Renal cortical epithelial cell (primary cell): ENCODE results near the gene GPER1. TPM values are rescaled to one million over a fixed set of nuclear protein-coding genes. Genes with fewer than 3 reads are reported as not detected.

ENCODE experiments used
- DNase-seq: peaks from one replicate; pipeline ENCODE4 v3.0.0-alpha.2; 2011; ENCODE audit warnings: low read depth
- total RNA-seq: library from RNA; depleted of rRNA; stranded (reverse); fragments of >200 nt; gene quantifications from 2 replicates; pipeline ENCODE4 v1.2.3, GENCODE V29; 2014

GPER1 gene
- total RNA-seq, 1 donor from 2014 or later, result 1.6 TPM

DNA sequence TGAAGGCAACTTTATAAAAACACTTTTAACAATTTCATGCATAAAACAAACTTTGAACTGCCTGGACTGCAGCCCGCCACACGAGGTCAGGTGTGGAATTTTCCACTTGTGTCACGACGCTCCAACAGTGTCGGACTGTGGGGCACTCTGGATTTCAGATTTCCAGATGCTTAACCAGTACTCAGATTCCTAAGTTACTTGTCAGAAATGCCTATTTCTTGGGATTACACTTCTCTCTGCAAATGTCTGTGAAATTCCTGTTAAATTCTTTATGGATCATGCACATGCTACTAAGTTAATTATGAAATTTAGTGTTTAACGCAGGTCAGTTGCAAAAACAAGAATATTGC is 473 bp upstream of the GPER1 start:
- no peak for DNase-seq

DNA sequence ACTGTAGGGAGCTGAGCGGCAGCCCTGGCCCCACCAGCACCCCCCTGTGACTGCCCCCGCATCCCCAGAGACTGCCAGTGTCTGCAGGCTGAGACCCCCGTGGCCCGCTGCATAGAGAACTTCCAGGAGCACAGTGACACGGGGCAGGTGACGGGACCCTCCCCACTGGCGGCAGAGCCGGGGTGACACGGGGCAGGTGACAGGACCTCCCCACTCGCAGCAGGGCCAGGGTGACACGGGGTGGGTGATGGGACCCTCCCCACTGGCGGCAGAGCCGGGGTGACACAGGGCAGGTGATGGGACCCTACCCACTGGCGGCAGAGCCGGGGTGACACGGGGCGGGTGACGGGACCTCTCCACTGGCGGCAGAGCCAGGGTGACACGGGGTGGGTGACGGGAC is 2.3 kb downstream of the GPER1 start:
- no peak for DNase-seq

DNA sequence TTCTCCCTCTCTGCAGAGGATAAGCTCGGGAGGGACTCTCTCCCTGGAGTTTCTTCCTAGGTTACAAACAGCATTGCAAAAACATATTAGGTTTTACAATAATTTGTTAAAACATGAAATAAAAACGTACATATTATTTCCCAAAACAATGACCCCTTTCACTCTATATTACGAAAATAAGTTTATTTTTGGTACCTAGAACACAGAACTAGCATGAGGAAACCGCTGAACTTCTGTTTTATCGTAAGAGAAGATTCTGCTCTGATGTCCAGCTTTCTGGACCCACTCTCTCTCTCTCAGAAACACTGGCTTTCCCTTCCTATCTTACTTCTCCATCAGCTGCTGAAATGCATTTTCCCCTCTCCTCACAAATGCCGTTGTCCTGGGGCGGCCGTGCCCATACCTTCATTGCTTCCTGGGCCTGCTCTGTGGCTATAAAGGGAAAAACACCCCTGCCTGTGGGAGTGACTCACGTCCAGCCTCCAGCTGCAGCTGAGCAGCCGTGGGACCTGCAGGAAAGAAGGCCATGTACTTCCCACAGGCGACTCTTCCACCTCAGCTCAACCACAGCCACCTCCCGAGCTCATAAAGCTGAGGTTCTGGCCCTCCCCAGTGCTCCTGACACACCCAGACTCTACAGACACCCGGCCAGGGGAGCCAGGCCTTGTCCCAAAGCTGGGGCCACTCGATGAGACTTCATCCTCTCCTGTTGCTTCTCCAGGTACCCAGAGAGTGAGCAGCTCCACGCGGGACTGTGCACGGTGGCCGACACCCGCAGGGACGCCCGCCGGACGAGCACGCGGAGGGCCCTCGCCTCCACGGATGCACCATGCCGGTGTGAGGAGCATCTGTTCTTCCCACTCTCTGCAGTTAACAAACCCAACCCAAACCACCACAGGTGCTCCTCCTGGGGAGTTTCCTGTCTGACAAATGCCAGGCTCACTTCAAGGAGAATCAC is 3.1 kb downstream of the GPER1 start:
- no peak for DNase-seq

DNA sequence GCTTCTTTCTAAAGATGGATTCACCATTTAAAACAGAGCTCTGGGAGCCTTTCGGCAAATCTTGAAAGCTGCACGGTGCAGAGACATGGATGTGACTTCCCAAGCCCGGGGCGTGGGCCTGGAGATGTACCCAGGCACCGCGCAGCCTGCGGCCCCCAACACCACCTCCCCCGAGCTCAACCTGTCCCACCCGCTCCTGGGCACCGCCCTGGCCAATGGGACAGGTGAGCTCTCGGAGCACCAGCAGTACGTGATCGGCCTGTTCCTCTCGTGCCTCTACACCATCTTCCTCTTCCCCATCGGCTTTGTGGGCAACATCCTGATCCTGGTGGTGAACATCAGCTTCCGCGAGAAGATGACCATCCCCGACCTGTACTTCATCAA is 3.7 kb downstream of the GPER1 start:
- DNase-seq, result no peak

DNA sequence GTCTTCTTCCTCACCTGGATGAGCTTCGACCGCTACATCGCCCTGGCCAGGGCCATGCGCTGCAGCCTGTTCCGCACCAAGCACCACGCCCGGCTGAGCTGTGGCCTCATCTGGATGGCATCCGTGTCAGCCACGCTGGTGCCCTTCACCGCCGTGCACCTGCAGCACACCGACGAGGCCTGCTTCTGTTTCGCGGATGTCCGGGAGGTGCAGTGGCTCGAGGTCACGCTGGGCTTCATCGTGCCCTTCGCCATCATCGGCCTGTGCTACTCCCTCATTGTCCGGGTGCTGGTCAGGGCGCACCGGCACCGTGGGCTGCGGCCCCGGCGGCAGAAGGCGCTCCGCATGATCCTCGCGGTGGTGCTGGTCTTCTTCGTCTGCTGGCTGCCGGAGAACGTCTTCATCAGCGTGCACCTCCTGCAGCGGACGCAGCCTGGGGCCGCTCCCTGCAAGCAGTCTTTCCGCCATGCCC is 4.3 kb downstream of the GPER1 start:
- DNase-seq, result no peak

DNA sequence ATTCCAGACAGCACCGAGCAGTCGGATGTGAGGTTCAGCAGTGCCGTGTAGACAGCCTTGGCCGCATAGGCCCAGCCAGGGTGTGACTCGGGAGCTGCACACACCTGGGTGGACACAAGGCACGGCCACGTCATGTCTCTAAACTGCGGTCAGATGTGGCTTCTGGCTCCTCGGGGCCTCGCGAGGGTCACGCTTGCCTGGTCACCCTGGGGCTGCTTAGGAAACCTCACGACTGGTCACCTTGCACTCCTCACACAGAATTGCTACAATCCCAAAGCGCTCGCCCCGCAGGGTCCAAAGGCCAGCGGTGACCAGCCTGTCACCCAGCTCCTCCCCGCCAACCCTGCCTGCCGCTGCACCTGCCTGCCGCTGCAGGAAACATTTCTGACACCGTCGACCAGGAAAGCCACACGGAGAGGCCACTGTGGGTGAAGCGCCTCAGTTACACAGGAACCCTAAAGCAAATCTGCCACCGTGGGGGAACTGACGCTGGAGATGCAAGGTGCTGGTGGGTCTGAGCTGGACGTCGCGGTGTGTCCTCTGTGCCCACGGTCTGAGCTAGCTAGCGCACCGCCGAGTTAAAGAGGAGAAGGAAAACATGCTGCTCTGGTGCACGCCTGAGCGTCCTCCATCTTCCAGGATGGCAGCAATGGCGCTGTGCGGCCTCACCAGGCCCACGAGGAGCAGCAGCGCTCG is 5.0 kb downstream of the GPER1 start:
- peak; percentile 73 for DNase-seq

DNA sequence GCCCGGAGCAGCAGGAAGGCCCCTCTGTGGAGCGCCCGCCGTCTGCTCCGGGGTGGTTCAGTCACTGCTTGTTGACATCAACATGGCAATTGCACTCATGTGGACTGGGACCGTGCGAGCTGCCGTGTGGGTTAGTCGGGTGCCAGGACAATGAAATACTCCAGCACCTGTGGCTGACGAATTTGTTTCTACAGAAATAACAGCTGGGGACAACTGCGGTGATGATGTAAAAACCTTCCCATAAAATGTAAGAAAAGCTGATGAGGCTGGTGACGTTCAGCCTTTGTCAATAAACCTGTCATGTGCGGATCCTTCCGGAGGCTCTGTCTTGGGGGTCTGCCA is 5.6 kb downstream of the GPER1 start:
- DNase-seq, result no peak

DNA sequence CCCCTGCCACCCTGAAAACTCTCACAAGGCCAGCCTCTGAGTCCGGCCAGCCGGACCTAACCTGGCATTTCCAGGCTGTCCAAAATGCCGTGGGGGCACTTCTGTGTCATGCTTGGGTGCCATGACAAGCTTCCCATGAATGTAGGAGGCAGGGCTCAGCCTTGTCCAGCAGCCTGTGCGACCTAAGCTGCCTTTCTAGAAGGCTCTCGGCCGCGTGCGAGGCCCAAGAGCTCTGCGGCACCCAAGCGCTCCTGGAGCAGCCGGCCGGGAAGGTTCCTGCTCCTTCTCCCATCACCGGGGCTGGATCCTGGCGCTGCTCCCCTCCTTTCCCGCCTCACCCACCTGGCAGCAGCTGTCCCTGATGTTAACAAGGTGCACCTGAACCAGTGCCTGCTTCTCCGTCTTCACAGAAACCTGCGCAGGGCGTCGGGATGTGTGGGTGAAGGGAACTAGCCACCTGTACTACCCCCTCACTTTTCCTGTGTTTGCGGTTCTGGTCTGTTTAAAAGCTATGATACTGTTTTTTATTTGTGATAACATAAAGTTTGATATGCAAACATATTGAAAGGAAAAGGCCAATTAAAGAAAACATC is 6.1 kb downstream of the GPER1 start:
- no peak for DNase-seq

DNA sequence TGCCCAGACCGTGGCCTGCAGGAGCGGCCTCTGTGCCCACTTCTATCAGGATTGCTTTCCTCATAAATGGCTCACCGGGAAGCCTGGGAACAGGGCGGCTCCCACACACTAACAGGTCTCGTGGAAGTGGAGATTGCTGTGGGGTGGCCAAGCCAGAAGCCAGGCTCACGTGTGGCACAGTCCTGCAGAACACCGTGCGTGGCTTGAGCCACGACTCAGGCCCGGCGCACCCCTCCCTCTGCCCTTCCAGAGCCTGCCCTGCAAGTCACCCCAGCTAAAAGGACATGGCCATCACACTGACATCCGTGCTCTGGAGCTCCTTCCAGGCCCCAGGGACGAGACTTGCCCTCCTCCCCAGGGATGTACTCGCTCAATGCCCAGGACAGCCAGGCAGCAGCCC is 7.0 kb downstream of the GPER1 start:
- no peak for DNase-seq

DNA sequence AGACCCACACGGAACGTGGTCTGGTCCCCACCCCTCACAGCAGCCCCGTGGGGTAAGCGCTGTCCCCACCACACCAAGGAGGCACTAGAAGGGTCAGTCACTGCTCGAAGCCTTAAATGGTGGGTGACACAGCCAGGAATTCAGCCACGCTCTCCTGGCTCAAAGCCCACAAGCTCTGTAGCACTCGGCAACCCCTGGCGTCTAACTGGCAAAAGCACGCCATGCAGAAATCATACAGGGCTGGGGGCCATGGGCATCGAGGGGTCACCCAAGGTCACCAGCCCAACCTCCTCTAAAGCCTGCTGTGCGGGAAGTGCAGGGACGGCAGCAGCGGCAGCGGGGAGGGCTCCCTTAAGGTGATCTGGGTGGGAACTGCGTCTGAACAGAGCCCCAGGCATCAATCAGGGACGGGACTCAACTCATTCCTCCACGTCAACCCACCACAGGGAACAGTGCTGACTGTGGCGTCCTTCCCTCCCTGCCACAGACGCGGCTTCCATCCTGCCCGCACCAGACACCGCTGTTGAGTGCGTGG is 7.8 kb downstream of the GPER1 start:
- peak; percentile 32 for DNase-seq

DNA sequence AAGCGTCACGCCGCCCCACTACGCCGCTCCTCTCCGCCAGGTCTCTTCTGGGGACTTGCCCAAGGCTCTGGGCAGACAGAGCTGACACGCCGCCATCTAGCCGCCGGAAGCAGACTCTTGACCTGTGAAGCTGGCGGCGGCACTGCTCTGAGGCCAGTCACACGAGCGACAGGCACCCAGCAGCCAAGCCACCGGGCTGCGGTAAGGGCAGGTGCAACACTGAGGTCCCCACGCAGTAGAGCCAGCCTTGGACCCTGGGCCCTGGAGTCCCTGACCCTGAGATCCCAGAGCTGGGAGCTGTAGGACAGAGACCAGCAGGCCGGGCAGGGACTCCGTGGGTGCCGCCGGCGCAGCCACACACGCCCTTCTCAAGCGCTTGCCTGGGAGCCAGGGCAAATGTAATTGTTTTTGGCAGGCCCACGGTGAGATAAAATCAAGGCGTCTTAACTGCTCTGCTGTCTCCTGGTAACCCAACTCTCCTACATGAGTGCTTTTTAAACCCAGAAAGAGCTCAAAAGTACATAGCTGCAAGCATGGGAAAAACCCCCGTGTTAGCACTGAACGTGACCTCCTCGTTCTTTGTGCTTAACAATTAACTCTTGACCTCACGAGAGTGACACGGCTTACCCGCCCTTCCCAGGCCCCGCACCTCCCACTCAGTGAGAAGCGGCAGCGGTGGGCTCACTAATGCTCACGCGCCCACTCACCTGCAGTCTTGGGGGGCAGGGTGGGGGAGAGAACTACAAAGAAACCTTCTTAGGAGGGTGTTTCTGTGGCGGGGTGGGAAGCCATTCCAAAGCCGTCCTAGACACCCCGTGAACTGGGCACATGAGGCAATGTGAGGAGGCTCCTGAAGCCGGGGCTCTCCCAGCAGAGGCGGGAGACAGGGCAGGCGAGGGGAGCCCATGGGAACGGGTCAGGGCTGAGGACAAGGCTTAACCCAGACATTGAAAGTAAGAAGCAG is 8.5 kb downstream of the GPER1 start:
- peak; percentile 46 for DNase-seq

DNA sequence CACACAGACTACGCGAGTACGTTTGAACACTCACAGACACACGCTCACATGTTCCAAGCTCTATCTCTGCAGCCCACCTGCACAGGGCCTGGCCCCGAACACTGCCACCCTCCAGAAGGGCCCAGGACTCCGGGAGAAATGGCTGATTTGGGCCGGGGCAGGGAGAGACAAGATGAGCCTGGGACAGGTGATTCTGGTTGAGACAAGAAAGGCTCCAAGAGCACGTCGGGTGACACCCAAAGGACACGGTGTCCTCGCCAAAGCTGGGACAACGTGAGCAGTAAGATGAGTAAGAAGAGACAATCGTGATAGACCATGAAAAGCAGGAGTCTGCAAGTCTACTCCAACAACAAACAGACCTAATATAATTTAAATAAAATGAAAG is 9.2 kb downstream of the GPER1 start:
- DNase-seq, result no peak

DNA sequence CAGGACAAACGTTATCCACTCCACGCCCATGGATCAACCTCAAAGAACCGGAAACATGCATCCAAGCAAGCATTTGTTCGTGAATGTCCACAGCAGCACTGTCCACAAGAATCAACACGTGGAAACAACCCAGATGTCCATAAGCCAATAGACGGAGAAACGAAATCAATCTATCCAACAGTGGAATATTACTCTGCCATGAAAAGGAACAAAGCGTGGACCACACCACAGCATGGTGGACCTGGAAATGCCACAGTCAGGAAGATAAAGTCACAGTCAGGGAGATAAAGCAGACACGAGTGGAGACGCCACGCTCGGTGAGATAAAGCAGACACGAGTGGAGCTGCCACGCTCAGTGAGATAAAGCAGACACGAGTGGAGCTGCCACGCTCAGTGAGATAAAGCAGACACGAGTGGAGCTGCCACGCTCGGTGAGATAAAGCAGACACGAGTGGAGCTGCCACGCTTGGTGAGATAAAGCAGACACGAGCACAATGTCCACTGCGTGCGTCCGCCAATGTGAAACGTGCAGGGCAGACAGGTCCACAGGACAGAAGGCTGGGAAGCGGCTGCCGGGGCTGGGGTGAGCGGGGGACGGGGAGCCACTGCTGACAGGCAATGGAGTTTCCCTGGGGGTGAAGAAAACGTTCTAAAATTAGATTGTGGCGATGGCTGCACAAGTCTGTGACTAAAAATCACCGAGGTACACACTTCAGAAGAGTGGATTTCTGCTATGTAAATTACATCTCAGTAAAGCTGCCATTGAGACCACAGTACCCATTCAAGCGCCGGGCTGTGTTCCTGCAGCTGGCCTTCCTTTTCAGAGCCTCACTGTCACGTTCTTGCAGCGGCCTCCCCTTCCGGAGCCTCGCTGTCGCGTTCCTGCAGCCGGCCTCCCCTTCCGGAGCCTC is 10.6 kb downstream of the GPER1 start:
- no peak for DNase-seq

DNA sequence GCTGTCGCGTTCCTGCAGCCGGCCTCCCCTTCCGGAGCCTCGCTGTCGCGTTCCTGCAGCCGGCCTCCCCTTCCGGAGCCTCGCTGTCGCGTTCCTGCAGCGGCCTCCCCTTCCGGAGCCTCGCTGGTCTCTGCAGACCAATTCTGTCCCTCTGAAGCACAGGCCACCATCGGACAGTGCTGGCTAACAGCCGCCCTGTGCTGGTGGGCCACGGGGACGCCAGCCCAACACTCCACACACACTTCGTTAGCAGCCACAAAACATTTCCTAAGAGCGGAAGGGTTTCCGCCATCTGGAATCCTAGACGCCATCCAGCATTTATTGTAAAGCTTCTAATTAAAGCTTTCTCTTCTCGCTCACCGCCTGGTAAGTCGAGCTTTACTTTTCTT is 11.2 kb downstream of the GPER1 start:
- DNase-seq, result no peak

DNA sequence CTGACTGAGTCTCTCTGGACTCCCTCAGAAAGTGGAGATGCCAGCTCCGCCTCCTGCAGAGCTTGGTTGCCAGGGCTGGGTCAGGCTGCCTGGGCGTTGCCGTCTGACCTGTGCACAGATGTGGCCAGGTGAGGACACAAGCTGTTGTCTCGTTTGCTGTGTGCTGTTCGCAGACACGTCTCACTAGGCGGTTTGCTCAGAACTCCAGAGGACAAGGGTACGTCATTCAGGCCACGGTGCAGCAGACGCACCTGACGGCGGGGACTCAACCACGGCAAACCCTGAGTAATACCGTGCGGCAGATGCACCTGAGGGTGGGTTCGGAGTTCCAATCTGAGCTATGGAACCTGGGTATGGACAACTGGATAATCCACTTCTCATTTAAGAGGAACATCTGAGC is 11.7 kb downstream of the GPER1 start:
- no peak for DNase-seq

DNA sequence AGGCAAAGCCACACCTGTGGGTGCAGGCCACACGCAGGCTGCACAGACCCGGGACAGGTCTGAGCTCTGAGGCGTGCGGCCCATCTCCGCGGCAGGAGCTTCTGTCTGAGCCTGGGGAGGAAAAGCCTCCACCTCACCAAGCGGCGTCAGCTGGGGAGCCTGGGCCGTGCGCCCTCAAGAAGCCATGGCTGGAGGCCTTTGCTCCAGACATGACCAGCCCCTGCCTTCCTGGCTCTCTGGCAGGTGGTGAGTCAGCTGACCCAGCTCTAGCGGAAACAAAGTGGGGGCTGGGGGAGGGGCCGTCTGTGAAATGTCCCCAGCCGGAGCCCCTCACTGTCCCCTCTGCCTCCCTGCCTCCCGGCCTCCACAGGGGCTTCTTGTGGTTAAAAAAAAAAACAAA is 12.5 kb downstream of the GPER1 start:
- no peak for DNase-seq

DNA sequence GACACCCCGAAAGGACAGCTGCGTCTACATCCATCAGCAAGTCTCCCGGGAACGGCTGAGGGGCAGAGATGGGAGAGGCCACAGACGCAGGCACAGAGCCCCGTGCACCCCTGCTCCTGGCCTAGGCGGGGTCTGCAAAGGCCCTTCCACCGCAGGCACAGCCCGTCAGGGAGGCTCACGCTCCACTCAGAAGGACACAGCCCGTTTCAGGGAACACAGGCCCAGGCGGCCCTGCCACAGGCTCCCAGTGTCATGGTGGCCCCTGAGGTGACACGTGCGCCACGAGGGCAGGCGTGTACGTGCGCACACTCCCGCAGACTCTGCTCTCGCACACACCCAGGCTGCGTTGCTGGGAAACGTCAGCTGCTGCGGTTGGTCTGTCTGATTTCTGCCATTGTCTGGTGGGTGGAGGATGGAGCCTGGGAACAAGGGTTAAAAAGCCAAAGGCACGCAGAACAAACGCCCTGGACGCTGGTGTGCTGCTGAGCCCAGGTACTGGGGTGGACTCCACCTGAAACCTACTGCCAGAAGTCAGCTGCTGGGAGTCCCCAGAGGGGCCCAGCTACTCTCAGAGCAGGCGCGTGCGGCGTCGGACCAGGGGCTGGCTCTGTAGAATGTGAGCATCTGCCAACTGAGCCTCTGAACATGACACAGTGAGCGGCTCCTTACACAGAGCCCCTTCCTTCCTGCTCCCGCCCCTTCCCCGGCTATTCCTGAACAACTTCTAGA is 13.1 kb downstream of the GPER1 start:
- DNase-seq, result no peak

DNA sequence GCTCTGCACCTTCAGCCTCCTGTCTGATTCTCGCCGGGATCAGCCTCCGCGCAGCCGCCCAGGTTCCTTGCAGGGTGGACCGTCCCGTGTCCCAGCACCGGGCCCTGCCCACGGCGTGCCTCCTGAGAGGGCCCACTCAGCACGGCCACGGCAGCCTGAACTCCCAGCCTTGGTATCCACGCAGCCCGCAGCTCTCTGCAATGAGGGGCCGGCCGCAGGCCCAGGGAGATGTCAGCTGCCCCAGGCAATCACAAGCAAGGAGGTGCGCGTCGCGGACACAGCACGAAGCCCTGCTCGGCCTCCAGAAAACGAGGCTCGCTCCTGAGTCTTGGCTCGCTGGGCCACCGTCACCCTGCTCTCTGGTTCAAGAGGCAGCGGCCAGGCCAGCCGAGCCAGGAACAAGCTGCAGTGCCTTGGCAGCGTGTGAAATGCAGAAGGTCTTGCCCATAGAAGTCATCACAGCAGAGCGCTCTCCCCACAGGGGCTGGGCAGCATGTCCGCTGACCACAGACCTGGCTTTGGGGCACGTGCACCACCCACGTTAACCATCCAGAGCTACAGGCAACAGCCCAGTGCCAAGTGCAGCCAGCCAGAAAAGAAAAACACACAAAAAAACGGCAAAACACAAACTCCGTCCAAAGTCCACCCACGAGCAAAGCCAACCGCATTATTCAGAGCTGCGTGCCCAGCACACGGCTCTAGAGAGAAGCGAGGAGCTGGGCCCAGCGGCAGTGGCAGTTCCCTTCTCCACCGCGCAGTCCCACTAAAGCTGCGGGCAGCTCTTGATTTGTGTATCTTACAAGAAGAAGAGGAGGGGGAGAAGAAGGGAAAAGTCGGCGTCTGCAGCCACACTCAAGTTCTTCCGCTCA is 13.9 kb downstream of the GPER1 start:
- DNase-seq, result peak; percentile 92
